Raji (cell line): ENCODE data around the gene DIP2C.

Source experiments
- POLR2A ChIP-seq: IDR thresholded peaks from 2 replicates; pipeline ENCODE4 v1.6.1; 2011; ENCODE audit warnings: low read depth, low read length, control low read depth; ENCODE audit not compliant: insufficient read depth

Gene DIP2C

GRCh38 chr10:356452-356851, 333.0 kb downstream of the DIP2C start:
- no peak for TF ChIP-seq POLR2A

GRCh38 chr10:354901-355617, 334.4 kb downstream of the DIP2C start:
- TF ChIP-seq POLR2A, result no peak

- no peak for TF ChIP-seq POLR2A
These were observed 336.8 kb downstream of the DIP2C start for GRCh38 chr10:352476-353235.

GRCh38 chr10:351770-352334, 337.6 kb downstream of the DIP2C start:
- TF ChIP-seq POLR2A, result no peak

GRCh38 chr10:350981-351501, 338.4 kb downstream of the DIP2C start:
- TF ChIP-seq POLR2A, result no peak

GRCh38 chr10:349081-349480, 340.4 kb downstream of the DIP2C start:
- TF ChIP-seq POLR2A, result no peak

- no peak for TF ChIP-seq POLR2A
These were observed 341.0 kb downstream of the DIP2C start for GRCh38 chr10:348456-348855.

- TF ChIP-seq POLR2A, result no peak
These were observed 344.8 kb downstream of the DIP2C start for GRCh38 chr10:344582-345200.

- TF ChIP-seq POLR2A, result no peak
These were observed 345.9 kb downstream of the DIP2C start for GRCh38 chr10:343231-344220.

- TF ChIP-seq POLR2A, result no peak
These were observed 348.3 kb downstream of the DIP2C start for GRCh38 chr10:341081-341740.

GRCh38 chr10:340646-341045, 348.8 kb downstream of the DIP2C start:
- TF ChIP-seq POLR2A, result no peak

GRCh38 chr10:339038-339391, 350.5 kb downstream of the DIP2C start:
- no peak for TF ChIP-seq POLR2A

GRCh38 chr10:338171-339037, 351.1 kb downstream of the DIP2C start:
- no peak for TF ChIP-seq POLR2A
